Mesenchymal stem cell (in vitro differentiated cells and primary cell): ENCODE results near the gene WDR4.
A peak's percentile ranks its signal among the peaks of the same experiment; 100 is the strongest.
"Not testable (repeated sequence)": the region's sequence is repeated elsewhere in the genome, so short reads cannot be mapped to it uniquely, and the experiment has no call there.

Experiments used
- DNase-seq: peaks from one replicate; pipeline ENCODE4 v3.0.0-alpha.2; 2013
- H2AFZ ChIP-seq: one replicate; pipeline ENCODE4 v1.6.1; 2013; ENCODE audit warnings: low read depth, mild to moderate bottlenecking, control low read depth, inconsistent platforms, low read length, moderate library complexity
- H2AK5ac ChIP-seq: 2 replicates; pipeline ENCODE4 v1.6.1; 2013; ENCODE audit warnings: low read length, moderate library complexity, mild to moderate bottlenecking, inconsistent platforms; ENCODE audit not compliant: severe bottlenecking
- H2BK120ac ChIP-seq: one replicate; pipeline ENCODE4 v1.6.1; 2013; ENCODE audit warnings: low read depth, mild to moderate bottlenecking, inconsistent platforms, low read length, moderate library complexity
- H2BK12ac ChIP-seq, 2 experiments: one replicate each; pipeline ENCODE4 v1.6.1; 2013; ENCODE audit warnings: inconsistent platforms in 2 of 2, low read length in 2 of 2, mild to moderate bottlenecking in 2 of 2, moderate library complexity in 2 of 2, control low read depth in 1 of 2
- H2BK15ac ChIP-seq: one replicate; pipeline ENCODE4 v1.6.1; 2013; ENCODE audit warnings: mild to moderate bottlenecking, low read depth, inconsistent platforms; ENCODE audit not compliant: poor library complexity, severe bottlenecking
- H2BK5ac ChIP-seq: 2 replicates; pipeline ENCODE4 v1.6.1; 2013; ENCODE audit warnings: low read depth, mild to moderate bottlenecking, low read length, control low read depth, inconsistent platforms; ENCODE audit not compliant: poor library complexity, severe bottlenecking
- H3K14ac ChIP-seq, 2 experiments: one replicate each; pipeline ENCODE4 v1.6.1; 2013; ENCODE audit warnings: inconsistent platforms in 2 of 2, low read length in 2 of 2, control low read depth in 1 of 2, mild to moderate bottlenecking in 1 of 2, moderate library complexity in 1 of 2
- H3K18ac ChIP-seq, 2 experiments: one replicate each; pipeline ENCODE4 v1.6.1; 2013; ENCODE audit warnings: inconsistent platforms in 2 of 2, low read length in 2 of 2, control low read depth in 1 of 2, low read depth in 1 of 2, mild to moderate bottlenecking in 1 of 2
- H3K23ac ChIP-seq, 2 experiments: one replicate each; pipeline ENCODE4 v1.6.1; 2013; ENCODE audit warnings: inconsistent platforms in 2 of 2, low read length in 2 of 2, mild to moderate bottlenecking in 2 of 2, moderate library complexity in 2 of 2, control low read depth in 1 of 2
- H3K27ac ChIP-seq: 2 replicates; pipeline ENCODE4 v1.5.1; 2013; ENCODE audit warnings: mild to moderate bottlenecking, moderate library complexity, low read length, control low read depth, inconsistent platforms; ENCODE audit not compliant: poor library complexity, severe bottlenecking
- H3K27me3 ChIP-seq, 2 experiments: 2 replicates each; pipeline versions ENCODE4 v1.6.1 to v1.7.0; 2013; ENCODE audit warnings: low read length in 2 of 2, mild to moderate bottlenecking in 2 of 2, moderate library complexity in 2 of 2, control low read depth in 1 of 2, inconsistent platforms in 1 of 2; ENCODE audit not compliant: control insufficient read depth in 1 of 2, insufficient read depth in 1 of 2
- H3K36me3 ChIP-seq, 2 experiments: 2 replicates each; pipeline versions ENCODE4 v1.6.1 to v1.7.0; 2013; ENCODE audit warnings: low read length in 2 of 2, control low read depth in 1 of 2, inconsistent platforms in 1 of 2, low read depth in 1 of 2, mild to moderate bottlenecking in 1 of 2; ENCODE audit not compliant: insufficient read depth in 2 of 2, control insufficient read depth in 1 of 2
- H3K4ac ChIP-seq, 2 experiments: one replicate each; pipeline ENCODE4 v1.6.1; 2013; ENCODE audit warnings: inconsistent platforms in 2 of 2, low read length in 2 of 2, mild to moderate bottlenecking in 2 of 2, moderate library complexity in 2 of 2, control low read depth in 1 of 2, low read depth in 1 of 2
- H3K4me1 ChIP-seq: 2 replicates; pipeline ENCODE4 v1.6.1; 2013; ENCODE audit warnings: low read depth, low read length, control low read depth; ENCODE audit not compliant: control insufficient read depth, insufficient read depth
- H3K4me2 ChIP-seq: 2 replicates; pipeline ENCODE4 v1.6.1; 2013; ENCODE audit warnings: low read length, mild to moderate bottlenecking, inconsistent platforms; ENCODE audit not compliant: poor library complexity, severe bottlenecking
- H3K4me3 ChIP-seq, 2 experiments: 2 replicates each; pipeline versions ENCODE4 v1.5.1 to v1.7.0; 2013; ENCODE audit warnings: low read length in 2 of 2, mild to moderate bottlenecking in 2 of 2, control low read depth in 1 of 2, low read depth in 1 of 2; ENCODE audit not compliant: insufficient read depth in 1 of 2
- H3K79me1 ChIP-seq: replicated peaks from 2 replicates; pipeline ENCODE4 v1.6.1; 2013; ENCODE audit warnings: mild to moderate bottlenecking, control low read depth, low read length, inconsistent platforms; ENCODE audit not compliant: poor library complexity, severe bottlenecking
- H3K9ac ChIP-seq: 2 replicates; pipeline ENCODE4 v1.7.0; 2013; ENCODE audit warnings: mild to moderate bottlenecking, low read length, moderate library complexity
- H3K9me3 ChIP-seq: 2 replicates; pipeline ENCODE4 v1.7.0; 2013; ENCODE audit warnings: mild to moderate bottlenecking, low read length; ENCODE audit not compliant: control insufficient read depth
- H4K8ac ChIP-seq: one replicate; pipeline ENCODE4 v1.6.1; 2013; ENCODE audit warnings: inconsistent platforms, mild to moderate bottlenecking, low read length, moderate library complexity
- H4K91ac ChIP-seq: one replicate; pipeline ENCODE4 v1.6.1; 2013; ENCODE audit warnings: mild to moderate bottlenecking, low read length, inconsistent platforms
- WGBS: methylation state at CpG from one replicate; pipeline ENCODE4 v1.1.7; 2013; ENCODE audit warnings: mixed read lengths; 5-methylcytosine and 5-hydroxymethylcytosine counted together

WDR4 gene

GRCh38 chr21:42840411-42841155 lies 38.8 kb downstream of the WDR4 start:
- Histone ChIP-seq H4K8ac (peak overlapping the region; percentile 20), H2BK5ac (no peak overlapping the region), H3K27me3 (no peaks in the 10 kb centered on the region), H3K14ac (no peak overlapping the region), H3K79me1 (peaks cover 21% of the 10 kb centered on the region), H3K4me1 (no peaks in the 10 kb centered on the region), H2BK15ac (no peak overlapping the region), H3K9me3 (no peaks in the 10 kb centered on the region), H2BK12ac (no peak overlapping the region), H3K23ac (no peak overlapping the region), H2AK5ac (no peak overlapping the region), H3K18ac (no peak overlapping the region), H3K4me3 (no peak overlapping the region), H3K36me3 (peaks cover 56 to 75% of the 10 kb centered on the region in 2 experiments), H2BK120ac (no peak overlapping the region), H3K27ac (no peak overlapping the region), H3K4me2 (no peak overlapping the region), H3K4ac (no peak overlapping the region), H3K9ac (no peak overlapping the region), H4K91ac (peak overlapping the region; percentile 18), H2AFZ (no peak overlapping the region)
- DNase-seq = no peak
- 99% methylated on average over 14 of the region's 14 CpGs for WGBS

- H3K9ac ChIP-seq = no peak overlapping the region
- no peaks in the 10 kb centered on the region for H3K4me1 ChIP-seq
- no peak overlapping the region for H4K91ac ChIP-seq
- H3K27ac ChIP-seq = no peak overlapping the region
- WGBS = 97% methylated on average over 29 of the region's 29 CpGs
- peaks cover 53 to 66% of the 10 kb centered on the region in 2 experiments for H3K36me3 ChIP-seq
- no peak overlapping the region for H3K4me2 ChIP-seq
- H3K4ac ChIP-seq = no peak overlapping the region
- H2AFZ ChIP-seq = no peak overlapping the region
- no peaks in the 10 kb centered on the region for H3K27me3 ChIP-seq
- no peak overlapping the region for H3K18ac ChIP-seq
- H3K4me3 ChIP-seq = no peak overlapping the region
- H2BK5ac ChIP-seq = no peak overlapping the region
- H3K79me1 ChIP-seq = peaks cover 18% of the 10 kb centered on the region
- no peak overlapping the region for H2BK12ac ChIP-seq
- no peaks in the 10 kb centered on the region for H3K9me3 ChIP-seq
- DNase-seq = no peak
- H2BK120ac ChIP-seq = no peak overlapping the region
- no peak overlapping the region for H4K8ac ChIP-seq
- no peak overlapping the region for H2BK15ac ChIP-seq
- no peak overlapping the region for H3K23ac ChIP-seq
- no peak overlapping the region for H2AK5ac ChIP-seq
- H3K14ac ChIP-seq = no peak overlapping the region
These were observed 39.8 kb downstream of the WDR4 start for GRCh38 chr21:42839271-42840231.

- H3K27me3 ChIP-seq, H3K4me1 ChIP-seq, H3K27ac ChIP-seq, H3K14ac ChIP-seq, H3K9ac ChIP-seq, H2BK12ac ChIP-seq, H3K4me3 ChIP-seq, H2BK15ac ChIP-seq, H2BK120ac ChIP-seq, H2AFZ ChIP-seq, H2BK5ac ChIP-seq, H3K18ac ChIP-seq, H4K8ac ChIP-seq, H3K9me3 ChIP-seq, H3K23ac ChIP-seq, H3K4me2 ChIP-seq, H3K4ac ChIP-seq, H4K91ac ChIP-seq, DNase-seq, H2AK5ac ChIP-seq: not testable (repeated sequence)
- Histone ChIP-seq H3K79me1 (peaks cover 12% of the 10 kb centered on the region), H3K36me3 (peaks cover 46 to 63% of the 10 kb centered on the region in 2 experiments)
- WGBS = 96% methylated on average over 7 of the region's 8 CpGs
These were observed 41.1 kb downstream of the WDR4 start for GRCh38 chr21:42838212-42838690.
